ENCODE measurements around the gene TSPAN31. TPM values are rescaled to one million over a fixed set of nuclear protein-coding genes. Genes with fewer than 3 reads are reported as not detected.
"Not testable (repeated sequence)": the region's sequence is repeated elsewhere in the genome, so short reads cannot be mapped to it uniquely, and the experiment has no call there.

TSPAN31 gene
- total and polyA plus RNA-seq, 9 of the 15 experiments (the other 6 are each of a cell fraction or from before 2014, with no cell fraction given): 11.3 to 26.4 (median 14.3) TPM

GRCh38 chr12:57713209-57713608, 31.6 kb upstream of the TSPAN31 start (continued):
- TF ChIP-seq ZNF232 (CRISPR knock-in tag; IDR thresholded peaks at IDR 0.05) (no peak), ZNF444 (CRISPR knock-in tag; IDR thresholded peaks at IDR 0.05) (no peak)

GRCh38 chr12:57715036-57715748, 29.6 kb upstream of the TSPAN31 start:
- BruUV-seq (replicated peaks); H4K20me1 ChIP-seq (replicated peaks; ENCODE audit: control insufficient read depth, insufficient read depth, low read length); H3K27me3 ChIP-seq (ENCODE audit: control insufficient read depth in 2 of 2, insufficient read depth in 2 of 2, low read length in 2 of 2); in situ Hi-C loops (cut with MboI); H3K9me1 ChIP-seq (ENCODE audit: control insufficient read depth, insufficient read depth, low read length); H2AFZ ChIP-seq (ENCODE audit: low read depth, low read length); H3K4me1 ChIP-seq (replicated peaks in 1 of 2; ENCODE audit: control insufficient read depth in 2 of 2, insufficient read depth in 2 of 2, low read length in 2 of 2); FAIRE-seq; H3K4me2 ChIP-seq (ENCODE audit: insufficient read depth, low read length); H3K9ac ChIP-seq (ENCODE audit: insufficient read depth in 1 of 2, low read depth in 2 of 2, low read length in 2 of 2); H3K79me2 ChIP-seq (ENCODE audit: control insufficient read depth, insufficient read depth, low read length); CTCF ChIA-PET (ENCODE audit: low intra/inter-chr PET ratio); DNase-seq (ENCODE audit: extremely low read depth in 1 of 4, low spot score in 3 of 4); H3K4me3 ChIP-seq; H3K27ac ChIP-seq (ENCODE audit: extremely low read depth, low read depth, low read length); H3K9me3 ChIP-seq (replicated peaks; ENCODE audit: control insufficient read depth, insufficient read depth, low read depth, low read length); ATAC-seq; intact Hi-C loops (cut with micrococcal nuclease): not testable (repeated sequence)
- H3K36me3 ChIP-seq (ENCODE audit: control insufficient read depth, insufficient read depth, low read length): peaks cover 44% of the 10 kb centered on the region; the same call in 2 of the 3 replicates
- WGBS (ENCODE audit: insufficient coverage, low coverage, missing lambda C conversion rate): 89% methylated on average over 6 of the region's 6 CpGs
- POLR2A ChIA-PET: interaction anchor here (0.6 kb wide), 1 partner anchor 9 kb away, joined by 3 read pairs; no protein-coding TSS in a partner anchor

- Histone ChIP-seq H3K27me3 (ENCODE audit: control insufficient read depth in 2 of 2, insufficient read depth in 2 of 2, low read length in 2 of 2) (no peaks in the 10 kb centered on the region), H3K79me2 (ENCODE audit: control insufficient read depth, insufficient read depth, low read length) (no peaks in the 10 kb centered on the region), H3K27ac (ENCODE audit: extremely low read depth, low read depth, low read length) (no peak overlapping the region), H3K9ac (ENCODE audit: insufficient read depth in 1 of 2, low read depth in 2 of 2, low read length in 2 of 2) (no peak overlapping the region), H2AFZ (ENCODE audit: low read depth, low read length) (no peak overlapping the region), H3K36me3 (ENCODE audit: control insufficient read depth, insufficient read depth, low read length) (peaks cover 49% of the 10 kb centered on the region; the same call in 2 of the 3 replicates), H3K4me2 (ENCODE audit: insufficient read depth, low read length) (no peak overlapping the region), H3K4me1 (replicated peaks in 1 of 2; ENCODE audit: control insufficient read depth in 2 of 2, insufficient read depth in 2 of 2, low read length in 2 of 2) (no peaks in the 10 kb centered on the region; a peak in 1 of 5 replicates), H3K9me1 (ENCODE audit: control insufficient read depth, insufficient read depth, low read length) (no peaks in the 10 kb centered on the region), H3K4me3 (no peak overlapping the region), H4K20me1 (replicated peaks; ENCODE audit: control insufficient read depth, insufficient read depth, low read length) (no peaks in the 10 kb centered on the region), H3K9me3 (replicated peaks; ENCODE audit: control insufficient read depth, insufficient read depth, low read depth, low read length) (no peaks in the 10 kb centered on the region)
- BruUV-seq (replicated peaks): no TSS peak
- POLR2A ChIA-PET: interaction anchor here (0.7 kb wide), 1 partner anchor 11 kb away, joined by 3 read pairs; no protein-coding TSS in a partner anchor
- CTCF ChIA-PET (ENCODE audit: low intra/inter-chr PET ratio): no interaction called here
- DNase-seq (ENCODE audit: extremely low read depth in 1 of 4, low spot score in 3 of 4) (no peak), FAIRE-seq (no peak), ATAC-seq (no peak)
- intact Hi-C loops (cut with micrococcal nuclease) (no loop called here), in situ Hi-C loops (cut with MboI) (no loop called here)
- 96% methylated on average over 10 of the region's 12 CpGs for WGBS (ENCODE audit: insufficient coverage, low coverage, missing lambda C conversion rate)
- TF ChIP-seq IRF1 (CRISPR knock-in tag; IDR thresholded peaks at IDR 0.05; ENCODE audit: borderline replicate concordance) (no peak), FOXA3 (CRISPR knock-in tag; conservative IDR thresholded peaks at IDR 0.05 in 1 of 2, IDR thresholded peaks at IDR 0.05 in 1 of 2) (no peak), ZNF644 (tag; IDR thresholded peaks at IDR 0.05; ENCODE audit: low read depth) (no peak), ID3 (CRISPR knock-in tag; IDR thresholded peaks at IDR 0.05) (no peak), ID3 (tag; IDR thresholded peaks at IDR 0.05) (no peak), RAD21 (CRISPR knock-in tag; conservative IDR thresholded peaks at IDR 0.05 in 1 of 2, IDR thresholded peaks at IDR 0.05 in 1 of 2) (no peak), ZNF124 (CRISPR knock-in tag; IDR thresholded peaks at IDR 0.05) (no peak), FUS (optimal IDR thresholded peaks at IDR 0.05; ENCODE audit: low read depth, low read length) (no peak)
Observed at GRCh38 chr12:57715786-57716185, 29.1 kb upstream of the TSPAN31 start.

Data from K562 (cell line).